Heart right ventricle (tissue), 16 donors: Measurements from ENCODE around the gene SRPK3. TPM values are rescaled to one million over a fixed set of nuclear protein-coding genes. Genes with fewer than 3 reads are reported as not detected.
"Not testable (repeated sequence)": the region's sequence is repeated elsewhere in the genome, so short reads cannot be mapped to it uniquely, and the experiment has no call there.

Source experiments
- ATAC-seq, 8 donors: fragments of 200-7000 bp; cut with Tn5 transposase; one replicate each; pipeline ENCODE4 v1.9.1; 2020; ENCODE audit warnings: mild to moderate bottlenecking in 8 of 8, moderate library complexity in 8 of 8, moderate number of reproducible peaks in 1 of 8
- DNase-seq, 2 donors: peaks; one replicate each; pipeline ENCODE4 v3.0.0-alpha.2; 2020
- H3K27ac ChIP-seq, 10 donors: fragments of 200-600 bp; sonication (generic) in 2 of 10; one replicate each; pipeline versions ENCODE4 v1.5.0 to v1.8.0; 2020 to 2022; ENCODE audit warnings: mild to moderate bottlenecking in 3 of 10
- H3K27me3 ChIP-seq, 7 donors: fragments of 200-600 bp; one replicate each; pipeline ENCODE4 v1.8.0; 2021 to 2022; ENCODE audit warnings: mild to moderate bottlenecking in 2 of 7
- H3K36me3 ChIP-seq, 9 donors: fragments of 200-600 bp; sonication (generic) in 1 of 9; one replicate each; pipeline versions ENCODE4 v1.5.0 to v1.8.0; 2020 to 2022; ENCODE audit warnings: mild to moderate bottlenecking in 2 of 9
- H3K4me1 ChIP-seq, 9 donors: fragments of 200-600 bp; sonication (generic) in 1 of 9; one replicate each; pipeline versions ENCODE4 v1.5.0 to v1.8.0; 2020 to 2022; ENCODE audit warnings: mild to moderate bottlenecking in 4 of 9
- H3K4me3 ChIP-seq, 10 donors: fragments of 200-600 bp; sonication (generic) in 2 of 10; one replicate each; pipeline versions ENCODE4 v1.5.0 to v1.8.0; 2020 to 2022; ENCODE audit warnings: mild to moderate bottlenecking in 7 of 10, moderate library complexity in 2 of 10
- H3K9me3 ChIP-seq, 11 donors: fragments of 200-600 bp in 10 of 11; sonication (generic) in 2 of 11; one replicate each; pipeline versions ENCODE4 v1.5.0 to v1.8.0; 2013 to 2022; ENCODE audit warnings: mild to moderate bottlenecking in 2 of 11, control low read depth in 1 of 11, moderate library complexity in 1 of 11
- WGBS, 2 donors: extraction: QIAGEN DNeasy Blood & Tissue Kit; methylation state at CpG; one replicate each; pipeline ENCODE4 v1.1.7; 2013; ENCODE audit warnings: inconsistent platforms in 1 of 2; 5-methylcytosine and 5-hydroxymethylcytosine counted together
- intact Hi-C, 10 donors: fragments of 100-400 bp; cut with DNase I; formaldehyde crosslinking; loops; one replicate each; pipeline versions ENCODE4 v1.11.1 to v1.14.2; 2022
- polyA plus RNA-seq, 2 donors: library from polyadenylated mRNA; stranded (reverse); fragments of 200-250 nt; gene quantifications; one replicate each; pipeline ENCODE4 v1.2.3, GENCODE V29; 2013
- total RNA-seq, 10 donors: library from RNA; stranded (reverse); fragmentation: NEBNext Ultra II Directional in 3 of 10; extraction: Animal tissue kit (Norgen Biotek cat#: 25700) in 3 of 10; gene quantifications; one replicate each; pipeline versions ENCODE4 v1.2.1 to v1.2.4, GENCODE V29; 2021 to 2023
- TF ChIP-seq, protein P1 (sequence below), 9 donors: fragments of 200-600 bp; sonication (generic) in 2 of 9; IDR thresholded peaks; one replicate each; pipeline versions ENCODE4 v1.5.0 to v1.8.0; 2021 to 2022; ENCODE audit warnings: antibody characterized with exemption in 9 of 9, mild to moderate bottlenecking in 5 of 9, moderate library complexity in 1 of 9
- donor health status: Arrhythmogenic right ventricular cardiomyopathy.
- donor health status: ischemic (EF 13 %, LVEDD 7.1; RV severe dilation, severe dysfunction).
- donor health status: healthy with polysubstance abuse.
- donor health status: DM: no; HTN: yes; CAD: no.
- donor health status: DM: no; HTN: no; CAD: no.
- donor health status: ischemic (EF 25% LVEDD 6.9; RV normal size, moderate dysfunction).
- donor health status: ischemic (EF 25% LVEDD 5.7; RV mildly dilated, moderate dysfunction).
- donor health status: healthy.
- donor health status: DM: yes; HTN: yes; CAD: no.
- donor health status: Ischemic cardiomyopathy.
- donor health status: ischemic (EF 35%, LVEDD 5.7; RV mildly dilated, moderate dysfunction).
- donor health status: nonischemic (EF 11% LVEDD 7.7; RV severe dilation, severe dysfunction).
- donor health status: DM: yes; HTN: yes; CAD: no.
- donor health status: PGD.
- donor health status: ischemic (EF 29% LVEDD 5.4; RV normal size, mild dysfunction).
- donor health status: nonischemic (EF 23%, LVEDD 6.1; RV moderate dilation, normal function).

The SRPK3 gene
- total and polyA plus RNA-seq, 12 donors: 9.9 to 52.7 (median 44.8) TPM

DNA sequence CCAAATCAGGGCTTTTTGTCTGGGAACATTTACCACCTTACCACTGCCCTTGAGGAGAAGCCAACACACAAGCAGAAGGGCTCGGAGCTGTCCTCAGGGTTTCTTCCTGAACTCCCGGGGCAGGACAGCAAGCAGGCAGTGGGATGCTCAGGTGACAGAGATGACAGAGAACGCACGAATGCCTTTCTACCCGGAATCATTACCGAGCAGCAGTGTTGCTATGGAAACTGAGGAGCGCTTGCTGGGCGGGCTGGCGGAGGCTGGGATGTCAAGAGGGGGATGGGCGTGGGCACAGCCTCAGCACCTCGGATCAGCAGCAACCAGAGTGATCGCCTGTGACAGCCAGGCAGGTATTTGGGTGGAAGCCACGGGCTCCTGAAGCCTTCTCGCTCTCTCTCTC lies 31.4 kb downstream of the SRPK3 start:
- no peak for DNase-seq
- intact Hi-C loops: loop anchor here in 1 of 10 donors (10.0 kb wide), 1 partner anchor 113 kb away; the partner anchor contains the start of gene ARHGAP4

DNA sequence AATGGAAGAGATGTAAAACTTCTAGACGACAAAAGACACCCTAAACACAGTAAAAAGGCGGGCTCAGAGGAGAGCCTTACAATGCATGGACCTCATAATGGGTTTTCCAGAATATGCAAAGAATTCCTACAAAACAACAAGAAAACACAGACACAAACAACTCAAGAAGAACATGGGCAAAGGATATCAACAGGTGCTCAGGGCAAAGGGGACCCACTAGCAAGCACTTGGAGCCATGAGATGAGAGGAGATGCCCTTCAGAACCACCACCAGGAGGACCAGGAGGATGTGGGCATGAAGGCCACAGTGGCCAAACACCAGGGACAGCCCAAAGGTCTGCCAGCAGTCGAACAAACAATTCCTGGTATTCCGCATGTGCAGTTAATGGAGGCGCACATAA lies 32.3 kb downstream of the SRPK3 start:
- no peak for ATAC-seq
- WGBS, 2 donors: 99% methylated on average over 5 of the region's 5 CpGs
- intact Hi-C loops: loop anchor here in 1 of 10 donors (10.0 kb wide), 1 partner anchor 112 kb away; the partner anchor contains the start of gene ARHGAP4

More for the DNA sequence above, 31.4 kb downstream of the SRPK3 start:
- ATAC-seq: no peak
- H3K4me3 ChIP-seq: no peak overlapping the region
- 48 to 61% methylated on average over 14 of the region's 14 CpGs for WGBS, 2 donors
- no peak overlapping the region for H3K27ac ChIP-seq
- TF ChIP-seq, protein P1, sequence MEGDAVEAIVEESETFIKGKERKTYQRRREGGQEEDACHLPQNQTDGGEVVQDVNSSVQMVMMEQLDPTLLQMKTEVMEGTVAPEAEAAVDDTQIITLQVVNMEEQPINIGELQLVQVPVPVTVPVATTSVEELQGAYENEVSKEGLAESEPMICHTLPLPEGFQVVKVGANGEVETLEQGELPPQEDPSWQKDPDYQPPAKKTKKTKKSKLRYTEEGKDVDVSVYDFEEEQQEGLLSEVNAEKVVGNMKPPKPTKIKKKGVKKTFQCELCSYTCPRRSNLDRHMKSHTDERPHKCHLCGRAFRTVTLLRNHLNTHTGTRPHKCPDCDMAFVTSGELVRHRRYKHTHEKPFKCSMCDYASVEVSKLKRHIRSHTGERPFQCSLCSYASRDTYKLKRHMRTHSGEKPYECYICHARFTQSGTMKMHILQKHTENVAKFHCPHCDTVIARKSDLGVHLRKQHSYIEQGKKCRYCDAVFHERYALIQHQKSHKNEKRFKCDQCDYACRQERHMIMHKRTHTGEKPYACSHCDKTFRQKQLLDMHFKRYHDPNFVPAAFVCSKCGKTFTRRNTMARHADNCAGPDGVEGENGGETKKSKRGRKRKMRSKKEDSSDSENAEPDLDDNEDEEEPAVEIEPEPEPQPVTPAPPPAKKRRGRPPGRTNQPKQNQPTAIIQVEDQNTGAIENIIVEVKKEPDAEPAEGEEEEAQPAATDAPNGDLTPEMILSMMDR (IDR thresholded peaks at IDR 0.05): no peak
- H3K36me3 ChIP-seq: no peaks in the 10 kb centered on the region
- no peaks in the 10 kb centered on the region for H3K4me1 ChIP-seq
- peaks cover 0 to 42% (median 0%) of the 10 kb centered on the region in 7 donors for H3K27me3 ChIP-seq
- H3K9me3 ChIP-seq: no peaks in the 10 kb centered on the region

DNA sequence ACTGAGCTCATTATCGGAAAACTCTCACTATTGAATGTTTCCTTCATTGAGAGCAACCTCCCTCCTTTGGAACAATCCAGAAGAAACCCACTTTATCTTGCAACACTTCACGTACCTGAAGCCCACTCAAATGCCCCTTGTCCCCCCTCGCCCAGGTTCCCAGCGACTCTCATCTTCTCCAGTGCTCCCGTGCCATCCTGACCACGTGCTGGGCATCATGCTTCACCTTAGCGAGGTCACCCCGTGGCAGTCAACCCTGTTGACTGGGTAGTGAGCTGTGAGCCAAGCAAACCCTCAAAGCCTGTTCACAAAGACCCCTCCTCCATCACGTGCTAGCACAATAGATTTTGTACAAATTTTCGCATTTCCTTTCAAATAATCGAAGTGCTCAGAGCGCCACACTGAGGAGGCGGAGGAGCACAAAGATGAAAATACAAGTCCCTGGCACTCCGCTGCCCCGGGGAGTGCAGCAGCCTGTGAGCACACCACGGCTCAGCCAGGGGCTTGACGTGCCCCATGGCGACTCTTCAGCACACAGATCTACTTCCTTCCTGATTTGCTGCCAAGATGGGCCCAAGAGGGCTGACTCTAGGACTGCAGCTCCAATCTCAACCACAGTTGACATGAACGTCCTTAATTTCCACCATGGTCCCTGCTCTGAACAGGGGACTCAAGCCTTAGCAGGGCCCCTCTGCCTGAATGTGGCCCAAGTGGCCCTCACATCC lies 33.9 kb downstream of the SRPK3 start:
- Histone ChIP-seq H3K27ac (no peak overlapping the region), H3K9me3 (no peaks in the 10 kb centered on the region), H3K4me3 (no peak overlapping the region), H3K27me3 (peaks cover 0 to 63% (median 0%) of the 10 kb centered on the region in 7 donors), H3K36me3 (no peaks in the 10 kb centered on the region), H3K4me1 (peaks cover 0 to 7% (median 0%) of the 10 kb centered on the region in 9 donors)
- no peak for ATAC-seq
- intact Hi-C loops: loop anchor here in 2 of 10 donors (5.0 to 10.0 kb wide), 2 partner anchors 110 to 1398 kb away; partner anchors contain the start of gene ARHGAP4 (in 1 of the 2)
- TF ChIP-seq, protein P1 (IDR thresholded peaks at IDR 0.05): no peak
- WGBS, 2 donors: 75 to 82% methylated on average over 19 of the region's 19 CpGs
- DNase-seq: no peak

More for the DNA sequence above, 32.3 kb downstream of the SRPK3 start:
- Histone ChIP-seq H3K4me3 (no peak overlapping the region), H3K27ac (no peak overlapping the region), H3K9me3 (no peaks in the 10 kb centered on the region), H3K4me1 (no peaks in the 10 kb centered on the region), H3K36me3 (no peaks in the 10 kb centered on the region), H3K27me3 (peaks cover 0 to 51% (median 0%) of the 10 kb centered on the region in 7 donors)
- DNase-seq: no peak
- TF ChIP-seq, protein P1 (IDR thresholded peaks at IDR 0.05): no peak

DNA sequence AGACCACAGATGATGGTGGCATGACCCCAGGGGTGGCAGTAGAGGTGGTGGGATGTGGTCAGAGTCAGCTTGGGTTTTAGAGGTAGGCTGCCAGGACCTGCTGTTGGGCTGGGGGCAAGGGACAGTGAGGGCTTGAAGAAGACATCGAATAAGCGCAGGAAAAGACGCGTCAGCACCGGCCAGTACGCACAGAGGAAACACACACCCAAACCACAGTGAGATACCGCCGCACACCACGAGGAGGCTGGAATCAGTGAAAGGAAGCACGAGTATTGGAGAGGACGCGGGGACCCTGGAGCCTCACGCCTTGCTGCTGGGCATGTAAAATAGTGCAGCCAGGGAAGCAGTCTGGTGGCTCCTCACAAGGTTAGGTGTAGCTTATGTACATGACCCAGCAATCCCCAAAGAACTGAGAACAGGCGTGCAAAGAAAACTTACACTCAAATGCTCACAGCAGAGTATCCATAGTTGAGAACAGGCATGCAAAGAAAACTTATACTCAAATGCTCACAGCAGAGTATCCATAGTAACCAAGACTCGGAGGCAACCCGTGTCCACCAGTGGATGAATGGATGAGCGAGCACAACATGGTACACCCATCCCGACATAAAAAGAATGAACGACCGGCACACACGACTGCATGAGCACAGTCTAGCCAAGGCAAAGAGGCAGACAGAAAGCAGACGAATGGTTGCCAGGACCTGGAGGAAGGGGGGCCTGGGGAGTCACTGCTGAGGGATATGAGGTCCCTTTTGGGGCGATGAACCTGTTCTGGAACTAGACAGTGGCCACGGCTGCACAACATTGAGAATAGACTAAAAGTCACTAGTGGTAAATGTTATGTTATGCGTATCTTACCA lies 36.2 kb downstream of the SRPK3 start:
- no peak for DNase-seq
- no peaks in the 10 kb centered on the region for H3K9me3 ChIP-seq
- ATAC-seq: no peak
- no peak overlapping the region for H3K27ac ChIP-seq
- intact Hi-C loops: loop anchor here in 2 of 10 donors (5.0 to 10.0 kb wide), 2 partner anchors 108 to 1395 kb away; partner anchors contain the start of gene ARHGAP4 (in 1 of the 2)
- H3K4me3 ChIP-seq: no peak overlapping the region
- H3K36me3 ChIP-seq: no peaks in the 10 kb centered on the region
- WGBS, 2 donors: 65 to 67% methylated on average over 25 of the region's 25 CpGs
- H3K27me3 ChIP-seq: peaks cover 0 to 68% (median 0%) of the 10 kb centered on the region in 7 donors
- peaks cover 0 to 7% (median 0%) of the 10 kb centered on the region in 9 donors for H3K4me1 ChIP-seq
- TF ChIP-seq, protein P1 (IDR thresholded peaks at IDR 0.05): no peak

DNA sequence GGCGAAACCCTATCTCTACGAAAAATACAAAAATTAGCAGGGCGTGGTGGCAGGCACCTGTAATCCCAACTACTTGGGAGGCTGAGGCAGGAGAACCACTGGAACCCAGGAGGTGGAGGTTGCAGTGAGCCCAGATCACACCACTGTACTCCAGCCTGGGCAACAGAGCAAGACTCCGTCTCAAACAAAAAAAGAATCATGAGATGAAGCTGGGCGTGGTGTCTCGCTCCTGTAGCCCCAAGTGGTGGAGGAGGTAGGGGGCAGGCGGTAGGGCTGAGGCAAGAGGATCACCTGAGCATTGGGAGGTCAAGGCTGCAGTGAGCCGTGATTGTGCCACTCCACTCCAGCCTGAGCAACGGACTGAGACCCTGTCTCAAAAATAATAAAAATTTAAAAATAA lies 37.2 kb downstream of the SRPK3 start:
- not testable (repeated sequence) for H3K36me3 ChIP-seq, ATAC-seq, H3K9me3 ChIP-seq, H3K27ac ChIP-seq, H3K4me3 ChIP-seq, H3K4me1 ChIP-seq, DNase-seq
- intact Hi-C loops: loop anchor here in 2 of 10 donors (5.0 to 10.0 kb wide), 2 partner anchors 107 to 1394 kb away; partner anchors contain the start of gene ARHGAP4 (in 1 of the 2)
- WGBS, 2 donors: 97 to 99% methylated on average over 9 of the region's 9 CpGs
- peaks cover 0 to 74% (median 0%) of the 10 kb centered on the region in 7 donors for H3K27me3 ChIP-seq
